GM12878 (cell line): ENCODE results near the gene TNRC18. TPM values are rescaled to one million over a fixed set of nuclear protein-coding genes. Genes with fewer than 3 reads are reported as not detected.

Experiments used
- ATAC-seq: fragments of 200-7000 bp; cut with Tn5 transposase; 3 replicates; pipeline ENCODE4 v1.9.1; 2020; ENCODE audit warnings: mild to moderate bottlenecking, moderate library complexity
- BruUV-seq: library from RNA; stranded (reverse); fragments of 400-500 nt; replicated peaks from 2 replicates; lab custom pipeline; 2021; lab: Mats Ljungman, UMichigan
- CTCF ChIA-PET: fragments of 300-600 bp; sonication (Branson Sonifier 250); formaldehyde crosslinking; extraction: SDS; loops from one replicate; lab custom pipeline; 2021; ENCODE audit warnings: inconsistent platforms; lab: Yijun Ruan, JAX
- POLR2A ChIA-PET: fragments of 350-600 bp; formaldehyde crosslinking; extraction: SDS; loops from one replicate; lab custom pipeline; 2021; ENCODE audit warnings: inconsistent platforms; lab: Charles Lee
- RAD21 ChIA-PET: fragments of 300-600 bp; sonication (Branson Sonifier 250); formaldehyde crosslinking; loops from one replicate; lab custom pipeline; 2023; ENCODE audit warnings: antibody characterized with exemption; ENCODE audit not compliant: unreplicated experiment; lab: Charles Lee
- SMC1A ChIA-PET: fragments of 300-600 bp; sonication (Branson Sonifier 250); formaldehyde crosslinking; loops from one replicate; lab custom pipeline; 2023; ENCODE audit not compliant: unreplicated experiment, uncharacterized antibody; lab: Charles Lee
- DNase-seq: peaks from one replicate; pipeline ENCODE4 v3.0.0-alpha.2; 2011; ENCODE audit warnings: low read depth, low spot score
- FAIRE-seq: peaks from 3 replicates; lab custom pipeline; 2011; peaks lifted over from hg19 to GRCh38; lab: Jason Lieb, UNC
- H2AFZ ChIP-seq: 2 replicates; pipeline ENCODE4 v1.6.0; 2011; ENCODE audit warnings: low read depth, low read length, control low read depth; ENCODE audit not compliant: control insufficient read depth
- H3K27ac ChIP-seq: 2 replicates; pipeline ENCODE4 v1.5.1; 2011; ENCODE audit warnings: control low read depth; ENCODE audit not compliant: control insufficient read depth, insufficient read depth
- H3K27me3 ChIP-seq, 2 experiments: replicated peaks in 1 of 2; 2 replicates each; pipeline versions ENCODE4 v1.6.0 to v1.6.1; 2011; ENCODE audit warnings: low read length in 1 of 2; ENCODE audit not compliant: control insufficient read depth in 2 of 2, insufficient read depth in 2 of 2
- H3K36me3 ChIP-seq, 2 experiments: 2 replicates each; pipeline ENCODE4 v1.5.1; 2011; ENCODE audit warnings: low read length in 1 of 2; ENCODE audit not compliant: control insufficient read depth in 2 of 2, insufficient read depth in 2 of 2
- H3K4me1 ChIP-seq: 2 replicates; pipeline ENCODE4 v1.6.1; 2011; ENCODE audit warnings: mild to moderate bottlenecking, low read length, moderate library complexity, mixed read lengths; ENCODE audit not compliant: control insufficient read depth, insufficient read depth
- H3K4me2 ChIP-seq: 2 replicates; pipeline ENCODE4 v1.6.0; 2011; ENCODE audit warnings: control low read depth; ENCODE audit not compliant: control insufficient read depth, insufficient read depth
- H3K4me3 ChIP-seq: fragments of 200-600 bp; sonication (generic); 2 replicates; pipeline ENCODE4 v1.5.1; 2016
- H3K79me2 ChIP-seq: 2 replicates; pipeline ENCODE4 v1.6.0; 2011; ENCODE audit warnings: low read length; ENCODE audit not compliant: control insufficient read depth, insufficient read depth
- H3K9ac ChIP-seq: 2 replicates; pipeline ENCODE4 v1.8.0; 2011; ENCODE audit warnings: low read length, control low read depth, mixed read lengths; ENCODE audit not compliant: control insufficient read depth, insufficient read depth
- H3K9me3 ChIP-seq: replicated peaks from 3 replicates; pipeline ENCODE4 v1.5.1; 2011; ENCODE audit warnings: mild to moderate bottlenecking, low read length; ENCODE audit not compliant: control insufficient read depth, insufficient read depth
- H4K20me1 ChIP-seq: 2 replicates; pipeline ENCODE4 v1.6.0; 2011; ENCODE audit not compliant: control insufficient read depth, insufficient read depth
- CHD1 ChIP-seq: IDR thresholded peaks from 2 replicates; pipeline ENCODE4 v1.6.1; 2012; ENCODE audit warnings: low read depth, low read length, improper control_type of control experiment
- ETV6 ChIP-seq, 2 experiments: fragments of 450-650 bp in 1 of 2; IDR thresholded peaks in 1 of 2; conservative IDR thresholded peaks in 1 of 2; 2 replicates each; pipeline ENCODE4 v1.6.1; 2014; ENCODE audit warnings: antibody characterized with exemption in 1 of 2, borderline replicate concordance in 1 of 2, low read depth in 1 of 2, mild to moderate bottlenecking in 1 of 2, moderate library complexity in 1 of 2
- POLR2A ChIP-seq: IDR thresholded peaks from 2 replicates; pipeline ENCODE4 v1.6.1; 2011; ENCODE audit warnings: low read depth, mild to moderate bottlenecking, low read length
- RAD21 ChIP-seq: IDR thresholded peaks from 2 replicates; pipeline ENCODE4 v1.6.1; 2011; ENCODE audit warnings: mild to moderate bottlenecking, low read depth, low read length, moderate library complexity; ENCODE audit not compliant: insufficient read depth
- ZNF24 ChIP-seq: fragments of 450-650 bp; IDR thresholded peaks from 2 replicates; pipeline ENCODE4 v1.6.1; 2017; ENCODE audit warnings: antibody characterized with exemption, mild to moderate bottlenecking
- WGBS: methylation state at CpG from one replicate; pipeline ENCODE4 v1.1.6; 2016; ENCODE audit warnings: low lambda C conversion rate; ENCODE audit not compliant: insufficient replicate concordance, insufficient coverage; ENCODE audit errors: missing lambda C conversion rate; 5-methylcytosine and 5-hydroxymethylcytosine counted together
- in situ Hi-C: fragments of 300-500 bp; cut with MboI; formaldehyde crosslinking; loops from 9 replicates; pipeline ENCODE4 v1.14.3; 2018; ENCODE audit warnings: mixed read lengths
- intact Hi-C: fragments of 100-400 bp; cut with micrococcal nuclease; formaldehyde crosslinking; loops from one replicate; pipeline ENCODE4 v1.14.2; 2022; ENCODE audit not compliant: unreplicated experiment
- polyA plus RNA-seq, 11 experiments: library from polyadenylated mRNA; depleted of rRNA in 4 of 11; unstranded in 6 of 11; stranded (reverse) in 5 of 11; fragments of >200 nt; fragmentation: Nextera tagmentation in 4 of 11; fragmentation: Illumina TruSeq in 1 of 11; extraction: Ambion mirVana in 4 of 11; extraction: Trizol in 1 of 11; gene quantifications; 1 replicate in 1 of 11; 2 replicates in 10 of 11; pipeline versions ENCODE4 v1.2.1 to v1.2.3, GENCODE V29; 2011 to 2016; ENCODE audit warnings: inconsistent platforms in 2 of 11, missing spikeins in 2 of 11, low read depth in 1 of 11
- total RNA-seq, 4 experiments: library from RNA; depleted of rRNA in 3 of 4; stranded (reverse); fragments of >200 nt in 3 of 4; fragmentation: Illumina TruSeq in 1 of 4; extraction: Trizol in 1 of 4; gene quantifications; 2 replicates each; pipeline versions ENCODE4 v1.2.1 to v1.2.3, GENCODE V29; 2013 to 2021
- TF ChIP-seq, protein P1 (sequence below): IDR thresholded peaks from 2 replicates; pipeline ENCODE4 v1.6.1; 2012; ENCODE audit warnings: mild to moderate bottlenecking, low read depth, low read length

TNRC18 gene
- total and polyA plus RNA-seq, 10 of the 15 experiments (the other 5 are each of a cell fraction or from before 2014, with no cell fraction given), result 0.02 to 31.7 (median 5.4) TPM

DNA sequence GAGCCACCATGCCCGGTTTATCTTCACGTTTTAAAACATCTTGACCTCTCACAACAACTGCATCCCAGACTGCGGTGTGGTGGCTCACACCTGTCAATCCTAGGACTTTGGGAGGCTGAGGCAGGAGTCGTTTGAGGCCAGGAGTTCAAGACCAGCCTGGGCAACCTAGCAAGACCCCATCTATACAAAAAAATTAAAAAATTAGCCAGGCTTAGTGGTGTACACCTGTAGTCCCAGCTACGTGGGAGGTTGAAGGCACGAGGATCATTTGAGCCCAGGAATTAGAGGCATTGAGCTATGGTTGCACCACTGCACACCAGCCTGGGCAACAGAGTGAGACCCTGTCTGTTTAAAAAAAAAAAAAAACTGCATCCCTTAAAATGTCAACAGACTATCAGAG, 20.2 kb downstream of the TNRC18 start:
- no peak for ATAC-seq
- no peak for FAIRE-seq
- POLR2A ChIA-PET, result interaction anchor here (0.7 kb wide), 1 partner anchor 169 kb away, joined by 3 read pairs; no protein-coding TSS in a partner anchor
- Histone ChIP-seq H2AFZ (no peak overlapping the region), H3K36me3 (no peaks in the 10 kb centered on the region), H3K9ac (no peak overlapping the region), H3K4me2 (no peak overlapping the region), H3K27ac (no peak overlapping the region), H3K9me3 (no peaks in the 10 kb centered on the region), H3K27me3 (no peaks in the 10 kb centered on the region), H4K20me1 (no peaks in the 10 kb centered on the region), H3K4me3 (no peak overlapping the region), H3K79me2 (no peaks in the 10 kb centered on the region), H3K4me1 (no peaks in the 10 kb centered on the region)
- SMC1A ChIA-PET, result no interaction called here
- DNase-seq, result no peak
- 59% methylated on average over 6 of the region's 6 CpGs for WGBS
- in situ Hi-C loops (no loop called here), intact Hi-C loops (no loop called here)
- RAD21 ChIA-PET, result no interaction called here
- BruUV-seq, result no TSS peak
- CTCF ChIA-PET, result interaction anchor here (1.3 kb wide), 1 partner anchor 46 kb away, joined by 4 read pairs; no protein-coding TSS in a partner anchor
- TF ChIP-seq RAD21 (no peak), POLR2A (no peak), ETV6 (conservative IDR thresholded peaks at IDR 0.05 in 1 of 2, IDR thresholded peaks at IDR 0.05 in 1 of 2; ENCODE audit: borderline replicate concordance in 1 of 2, low read depth in 1 of 2) (no peak), CHD1 (no peak), ZNF24 (no peak)
- TF ChIP-seq, protein P1, sequence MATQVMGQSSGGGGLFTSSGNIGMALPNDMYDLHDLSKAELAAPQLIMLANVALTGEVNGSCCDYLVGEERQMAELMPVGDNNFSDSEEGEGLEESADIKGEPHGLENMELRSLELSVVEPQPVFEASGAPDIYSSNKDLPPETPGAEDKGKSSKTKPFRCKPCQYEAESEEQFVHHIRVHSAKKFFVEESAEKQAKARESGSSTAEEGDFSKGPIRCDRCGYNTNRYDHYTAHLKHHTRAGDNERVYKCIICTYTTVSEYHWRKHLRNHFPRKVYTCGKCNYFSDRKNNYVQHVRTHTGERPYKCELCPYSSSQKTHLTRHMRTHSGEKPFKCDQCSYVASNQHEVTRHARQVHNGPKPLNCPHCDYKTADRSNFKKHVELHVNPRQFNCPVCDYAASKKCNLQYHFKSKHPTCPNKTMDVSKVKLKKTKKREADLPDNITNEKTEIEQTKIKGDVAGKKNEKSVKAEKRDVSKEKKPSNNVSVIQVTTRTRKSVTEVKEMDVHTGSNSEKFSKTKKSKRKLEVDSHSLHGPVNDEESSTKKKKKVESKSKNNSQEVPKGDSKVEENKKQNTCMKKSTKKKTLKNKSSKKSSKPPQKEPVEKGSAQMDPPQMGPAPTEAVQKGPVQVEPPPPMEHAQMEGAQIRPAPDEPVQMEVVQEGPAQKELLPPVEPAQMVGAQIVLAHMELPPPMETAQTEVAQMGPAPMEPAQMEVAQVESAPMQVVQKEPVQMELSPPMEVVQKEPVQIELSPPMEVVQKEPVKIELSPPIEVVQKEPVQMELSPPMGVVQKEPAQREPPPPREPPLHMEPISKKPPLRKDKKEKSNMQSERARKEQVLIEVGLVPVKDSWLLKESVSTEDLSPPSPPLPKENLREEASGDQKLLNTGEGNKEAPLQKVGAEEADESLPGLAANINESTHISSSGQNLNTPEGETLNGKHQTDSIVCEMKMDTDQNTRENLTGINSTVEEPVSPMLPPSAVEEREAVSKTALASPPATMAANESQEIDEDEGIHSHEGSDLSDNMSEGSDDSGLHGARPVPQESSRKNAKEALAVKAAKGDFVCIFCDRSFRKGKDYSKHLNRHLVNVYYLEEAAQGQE, result no peak
